H1 (cell line): ENCODE measurements around the gene ZNF592. TPM values are rescaled to one million over a fixed set of nuclear protein-coding genes. Genes with fewer than 3 reads are reported as not detected.

ENCODE experiments used
- EZH2 ChIP-seq: fragments of 200-600 bp; sonication (generic); IDR thresholded peaks from 2 replicates; pipeline ENCODE4 v1.7.1; 2012; ENCODE audit warnings: low read depth, mild to moderate bottlenecking, moderate library complexity, low read length, inconsistent platforms; ENCODE audit not compliant: severe bottlenecking
- MAX ChIP-seq: IDR thresholded peaks from 2 replicates; pipeline ENCODE4 v1.6.1; 2012; ENCODE audit warnings: inconsistent platforms
- POLR2AphosphoS5 ChIP-seq: IDR thresholded peaks from 2 replicates; pipeline ENCODE4 v1.6.1; 2011; ENCODE audit warnings: low read depth, low read length
- RNF2 ChIP-seq: fragments of 200-900, 300-1000 bp; sonication (generic); IDR thresholded peaks from 2 replicates; pipeline ENCODE4 v1.7.1; 2016; ENCODE audit warnings: borderline replicate concordance, low read depth, mild to moderate bottlenecking, antibody characterized with exemption, low read length; ENCODE audit not compliant: poor library complexity, severe bottlenecking; ENCODE audit errors: missing control alignments
- polyA plus RNA-seq, 7 experiments: library from polyadenylated mRNA; depleted of rRNA in 3 of 7; stranded (reverse) in 5 of 7; unstranded in 2 of 7; fragments of >200 nt in 5 of 7; fragments of 200-250 nt in 2 of 7; gene quantifications; 1 replicate in 5 of 7; 2 replicates in 1 of 7; 4 replicates in 1 of 7; pipeline versions ENCODE4 v1.2.1 to v1.2.3, GENCODE V29; 2011 to 2013; ENCODE audit warnings: missing spikeins in 2 of 7, mixed read lengths in 2 of 7
- total RNA-seq: library from RNA; stranded (reverse); fragmentation: NEBNext Ultra II Directional; extraction: Animal tissue kit (Norgen Biotek cat#: 25700); gene quantifications from 2 replicates; pipeline ENCODE4 v1.2.1, GENCODE V29; 2021

The ZNF592 gene
- total and polyA plus RNA-seq, 2 of the 8 experiments (the other 6 are each of a cell fraction or from before 2014, with no cell fraction given) = 14.2 to 33.0 TPM

- no peak for TF ChIP-seq RNF2
- TF ChIP-seq POLR2AphosphoS5 = no peak
- TF ChIP-seq EZH2 = no peak
- no peak for TF ChIP-seq MAX
Observed at GRCh38 chr15:84727429-84727828, 21.0 kb upstream of the ZNF592 start (continued).
